Activated CD4-positive, alpha-beta T cell treated with anti-CD3 and anti-CD28 coated beads for 36 hours (primary cell): ENCODE data around the gene CEP135. TPM values are rescaled to one million over a fixed set of nuclear protein-coding genes. Genes with fewer than 3 reads are reported as not detected.

Experiments
- ATAC-seq: fragments of 200-7000 bp; cut with Tn5 transposase; one replicate; pipeline ENCODE4 v1.10.0; 2021; ENCODE audit warnings: mild to moderate bottlenecking, moderate library complexity
- CTCF ChIA-PET: fragments of 350-600 bp; sonication (Branson Sonifier 250); formaldehyde crosslinking; loops from one replicate; lab custom pipeline; 2021; ENCODE audit warnings: antibody characterized with exemption; lab: Charles Lee
- POLR2A ChIA-PET: fragments of 350-600 bp; sonication (Branson Sonifier 250); formaldehyde crosslinking; loops from one replicate; lab custom pipeline; 2021; ENCODE audit warnings: antibody characterized with exemption, inconsistent platforms; lab: Charles Lee
- DNase-seq: peaks from one replicate; pipeline ENCODE4 v3.0.0-alpha.2; 2020
- H3K27ac Mint-ChIP-seq: one replicate; pipeline ENCODE4 v1.8.0; 2021; ENCODE audit warnings: mixed read lengths
- H3K27me3 Mint-ChIP-seq: one replicate; pipeline ENCODE4 v1.8.0; 2021; ENCODE audit warnings: mixed read lengths
- H3K36me3 Mint-ChIP-seq: one replicate; pipeline ENCODE4 v1.8.0; 2021; ENCODE audit warnings: low read depth, mixed read lengths
- H3K4me1 Mint-ChIP-seq: one replicate; pipeline ENCODE4 v1.8.0; 2021; ENCODE audit warnings: mixed read lengths
- H3K4me3 Mint-ChIP-seq: one replicate; pipeline ENCODE4 v1.8.0; 2021; ENCODE audit warnings: mild to moderate bottlenecking, moderate library complexity, mixed read lengths
- H3K9me3 Mint-ChIP-seq: one replicate; pipeline ENCODE4 v1.8.0; 2021; ENCODE audit warnings: low read depth, mixed read lengths
- intact Hi-C, 2 experiments: fragments of 100-400 bp; cut with DNase I in 1 of 2; cut with micrococcal nuclease in 1 of 2; formaldehyde crosslinking; loops; one replicate each; pipeline versions ENCODE4 v1.14.2 to v1.15.1; 2022 to 2024; cut with DNase I, micrococcal nuclease
- total RNA-seq, 2 experiments: library from RNA; stranded (reverse); gene quantifications; one replicate each; pipeline ENCODE4 v1.2.3, GENCODE V29; 2021

The CEP135 gene
- total RNA-seq, 2 experiments from 2014 or later = 17.0 to 17.5 TPM

GRCh38 chr4:55967376-55967775 is 18.6 kb downstream of the CEP135 start:
- H3K9me3 Mint-ChIP-seq = no peaks in the 10 kb centered on the region
- H3K27ac Mint-ChIP-seq = no peak overlapping the region
- intact Hi-C loops = no loop called here
- ChIA-PET CTCF (no interaction called here), POLR2A (no interaction called here)
- H3K4me1 Mint-ChIP-seq = no peaks in the 10 kb centered on the region
- no peak for DNase-seq
- peaks cover 37% of the 10 kb centered on the region for H3K36me3 Mint-ChIP-seq
- no peak for ATAC-seq
- H3K27me3 Mint-ChIP-seq = no peaks in the 10 kb centered on the region
- H3K4me3 Mint-ChIP-seq = no peak overlapping the region

- Mint-ChIP-seq H3K36me3 (peaks cover 31% of the 10 kb centered on the region), H3K27ac (no peak overlapping the region), H3K4me1 (no peaks in the 10 kb centered on the region), H3K27me3 (no peaks in the 10 kb centered on the region), H3K4me3 (no peak overlapping the region), H3K9me3 (no peaks in the 10 kb centered on the region)
- DNase-seq (no peak), ATAC-seq (no peak)
- CTCF ChIA-PET = no interaction called here
- intact Hi-C loops = no loop called here
- POLR2A ChIA-PET = no interaction called here
These were observed 24.9 kb downstream of the CEP135 start for GRCh38 chr4:55973650-55974049.

- ATAC-seq (no peak), DNase-seq (no peak)
- Mint-ChIP-seq H3K4me1 (peaks cover 6% of the 10 kb centered on the region), H3K27me3 (no peaks in the 10 kb centered on the region), H3K9me3 (no peaks in the 10 kb centered on the region), H3K27ac (no peak overlapping the region), H3K4me3 (no peak overlapping the region), H3K36me3 (peaks cover 41% of the 10 kb centered on the region)
- intact Hi-C loops = no loop called here
- CTCF ChIA-PET = no interaction called here
- POLR2A ChIA-PET = no interaction called here
These were observed 29.1 kb downstream of the CEP135 start for GRCh38 chr4:55977811-55978210.

GRCh38 chr4:55979562-55979961 is 30.8 kb downstream of the CEP135 start:
- no peaks in the 10 kb centered on the region for H3K9me3 Mint-ChIP-seq
- ATAC-seq (no peak), DNase-seq (no peak)
- ChIA-PET CTCF (no interaction called here), POLR2A (no interaction called here)
- H3K36me3 Mint-ChIP-seq = peaks cover 39% of the 10 kb centered on the region
- intact Hi-C loops = no loop called here
- no peaks in the 10 kb centered on the region for H3K27me3 Mint-ChIP-seq
- peaks cover 6% of the 10 kb centered on the region for H3K4me1 Mint-ChIP-seq
- H3K4me3 Mint-ChIP-seq = no peak overlapping the region
- H3K27ac Mint-ChIP-seq = no peak overlapping the region

- Mint-ChIP-seq H3K27me3 (no peaks in the 10 kb centered on the region), H3K36me3 (peaks cover 36% of the 10 kb centered on the region), H3K4me3 (no peak overlapping the region), H3K4me1 (peaks cover 6% of the 10 kb centered on the region), H3K9me3 (no peaks in the 10 kb centered on the region), H3K27ac (no peak overlapping the region)
- ChIA-PET POLR2A (no interaction called here), CTCF (interaction anchor here (0.7 to 0.9 kb wide), 2 partner anchors 32 to 1887 kb away, joined by 3 read pairs; partner anchors contain the start of gene CEP135)
- ATAC-seq (no peak), DNase-seq (no peak)
- intact Hi-C loops = no loop called here
These were observed 32.0 kb downstream of the CEP135 start for GRCh38 chr4:55980725-55981124.

GRCh38 chr4:55982976-55983375 is 34.2 kb downstream of the CEP135 start:
- POLR2A ChIA-PET = interaction anchor here (0.6 kb wide), 1 partner anchor 298 kb away, joined by 3 read pairs; no protein-coding TSS in a partner anchor

GRCh38 chr4:55989766-55990165 is 41.0 kb downstream of the CEP135 start:
- no peak overlapping the region for H3K4me3 Mint-ChIP-seq
- peaks cover 31% of the 10 kb centered on the region for H3K4me1 Mint-ChIP-seq
- CTCF ChIA-PET = interaction anchor here (0.7 kb wide), 1 partner anchor 64 kb away, joined by 3 read pairs; no protein-coding TSS in a partner anchor
- no peaks in the 10 kb centered on the region for H3K9me3 Mint-ChIP-seq
- H3K36me3 Mint-ChIP-seq = peaks cover 29% of the 10 kb centered on the region
- H3K27me3 Mint-ChIP-seq = no peaks in the 10 kb centered on the region
- POLR2A ChIA-PET = no interaction called here
- DNase-seq (no peak), ATAC-seq (no peak)
- H3K27ac Mint-ChIP-seq = no peak overlapping the region
- intact Hi-C loops = no loop called here

More at GRCh38 chr4:55982976-55983375, 34.2 kb downstream of the CEP135 start:
- H3K4me3 Mint-ChIP-seq = no peak overlapping the region
- no peak for ATAC-seq
- CTCF ChIA-PET = interaction anchor here (1.2 kb wide), 1 partner anchor 34 kb away, joined by 7 read pairs; the partner anchor contains the start of gene CEP135
- peaks cover 38% of the 10 kb centered on the region for H3K36me3 Mint-ChIP-seq
- H3K4me1 Mint-ChIP-seq = peaks cover 6% of the 10 kb centered on the region
- no peak for DNase-seq
- intact Hi-C loops = no loop called here
- H3K27me3 Mint-ChIP-seq = no peaks in the 10 kb centered on the region
- H3K27ac Mint-ChIP-seq = no peak overlapping the region
- no peaks in the 10 kb centered on the region for H3K9me3 Mint-ChIP-seq

GRCh38 chr4:55993994-55994663 is 45.4 kb downstream of the CEP135 start:
- Mint-ChIP-seq H3K9me3 (no peaks in the 10 kb centered on the region), H3K4me1 (peaks cover 32% of the 10 kb centered on the region), H3K27me3 (no peaks in the 10 kb centered on the region), H3K27ac (peak overlapping the region; percentile 67), H3K4me3 (no peak overlapping the region), H3K36me3 (peaks cover 53% of the 10 kb centered on the region)
- DNase-seq = peak; percentile 22
- ChIA-PET CTCF (interaction anchor here (1.1 kb wide), 1 partner anchor 41 kb away, joined by 3 read pairs; no protein-coding TSS in a partner anchor), POLR2A (interaction anchor here (0.6 to 1.0 kb wide), 2 partner anchors 17 to 46 kb away, joined by 3 to 4 read pairs; partner anchors contain the start of gene CEP135)
- ATAC-seq = peak; percentile 88
- intact Hi-C loops = loop anchor here in 1 of 2 experiments (2.0 kb wide), 1 partner anchor 45 kb away; the partner anchor contains the start of gene CEP135

GRCh38 chr4:55996646-55997045 is 47.9 kb downstream of the CEP135 start:
- POLR2A ChIA-PET = no interaction called here
- Mint-ChIP-seq H3K36me3 (peaks cover 73% of the 10 kb centered on the region), H3K9me3 (no peaks in the 10 kb centered on the region), H3K27ac (no peak overlapping the region), H3K4me3 (no peak overlapping the region), H3K4me1 (peaks cover 29% of the 10 kb centered on the region), H3K27me3 (no peaks in the 10 kb centered on the region)
- CTCF ChIA-PET = no interaction called here
- ATAC-seq (no peak), DNase-seq (no peak)
- intact Hi-C loops = no loop called here

- peaks cover 4% of the 10 kb centered on the region for H3K4me1 Mint-ChIP-seq
- H3K27me3 Mint-ChIP-seq = no peaks in the 10 kb centered on the region
- peaks cover 80% of the 10 kb centered on the region for H3K36me3 Mint-ChIP-seq
- DNase-seq = no peak
- no peak overlapping the region for H3K27ac Mint-ChIP-seq
- peaks cover 2% of the 10 kb centered on the region for H3K9me3 Mint-ChIP-seq
- POLR2A ChIA-PET = no interaction called here
- CTCF ChIA-PET = no interaction called here
- no peak overlapping the region for H3K4me3 Mint-ChIP-seq
- ATAC-seq = no peak
- intact Hi-C loops = no loop called here
These were observed 54.9 kb downstream of the CEP135 start for GRCh38 chr4:56003606-56004005.

GRCh38 chr4:56004235-56004634 is 55.5 kb downstream of the CEP135 start:
- no peak overlapping the region for H3K4me3 Mint-ChIP-seq
- POLR2A ChIA-PET = no interaction called here
- H3K36me3 Mint-ChIP-seq = peaks cover 75% of the 10 kb centered on the region
- H3K9me3 Mint-ChIP-seq = peaks cover 2% of the 10 kb centered on the region
- ATAC-seq (no peak), DNase-seq (no peak)
- no peak overlapping the region for H3K27ac Mint-ChIP-seq
- CTCF ChIA-PET = interaction anchor here (0.8 kb wide), 1 partner anchor 57 kb away, joined by 4 read pairs; no protein-coding TSS in a partner anchor
- H3K4me1 Mint-ChIP-seq = peaks cover 4% of the 10 kb centered on the region
- no peaks in the 10 kb centered on the region for H3K27me3 Mint-ChIP-seq
- intact Hi-C loops = no loop called here

- H3K36me3 Mint-ChIP-seq = peaks cover 66% of the 10 kb centered on the region
- peaks cover 4% of the 10 kb centered on the region for H3K4me1 Mint-ChIP-seq
- no peaks in the 10 kb centered on the region for H3K27me3 Mint-ChIP-seq
- H3K27ac Mint-ChIP-seq = no peak overlapping the region
- ATAC-seq (no peak), DNase-seq (no peak)
- H3K9me3 Mint-ChIP-seq = no peaks in the 10 kb centered on the region
- H3K4me3 Mint-ChIP-seq = no peak overlapping the region
- POLR2A ChIA-PET = no interaction called here
- CTCF ChIA-PET = no interaction called here
- intact Hi-C loops = no loop called here
These were observed 58.4 kb downstream of the CEP135 start for GRCh38 chr4:56007154-56007553.
